B cell (primary cell): ENCODE data around the gene LSP1. TPM values are rescaled to one million over a fixed set of nuclear protein-coding genes. Genes with fewer than 3 reads are reported as not detected.
A peak's percentile ranks its signal among the peaks of the same experiment; 100 is the strongest.

Source experiments
- ATAC-seq: fragments of 200-7000 bp; cut with Tn5 transposase; one replicate; pipeline ENCODE4 v1.10.0; 2021; ENCODE audit warnings: low read depth, mild to moderate bottlenecking, moderate number of reproducible peaks, moderate library complexity
- CTCF ChIA-PET: fragments of 350-600 bp; sonication (Branson Sonifier 250); formaldehyde crosslinking; loops from one replicate; lab custom pipeline; 2021; ENCODE audit warnings: antibody characterized with exemption, inconsistent platforms; lab: Charles Lee
- POLR2A ChIA-PET: fragments of 350-600 bp; sonication (Branson Sonifier 250); formaldehyde crosslinking; loops from one replicate; lab custom pipeline; 2021; ENCODE audit warnings: antibody characterized with exemption; lab: Charles Lee
- DNase-seq: peaks from one replicate; pipeline ENCODE4 v3.0.0; 2013
- H2AFZ ChIP-seq: 2 replicates; pipeline ENCODE4 v1.6.1; 2012; ENCODE audit warnings: mild to moderate bottlenecking, low read depth, low read length; ENCODE audit not compliant: insufficient read depth, poor library complexity, severe bottlenecking
- H3K27ac ChIP-seq, 2 donors: 1 replicate in 1 of 2; 2 replicates in 1 of 2; pipeline ENCODE4 v1.5.1; 2012 to 2013; ENCODE audit warnings: low read length in 2 of 2, mild to moderate bottlenecking in 2 of 2, moderate library complexity in 1 of 2
- H3K27me3 ChIP-seq, 4 experiments: fragments of 200-600 bp in 1 of 4; sonication (generic) in 1 of 4; replicated peaks in 1 of 4; 1 replicate in 2 of 4; 2 replicates in 2 of 4; pipeline versions ENCODE4 v1.6.1 to v1.7.0; 2013 to 2016; ENCODE audit warnings: low read length in 3 of 4, mild to moderate bottlenecking in 2 of 4, mixed read lengths in 1 of 4, moderate library complexity in 1 of 4; ENCODE audit not compliant: insufficient read depth in 4 of 4, control insufficient read depth in 3 of 4; ENCODE audit errors: control extremely low read depth in 1 of 4
- H3K36me3 ChIP-seq, 2 experiments: replicated peaks in 1 of 2; 1 replicate in 1 of 2; 2 replicates in 1 of 2; pipeline versions ENCODE4 v1.6.1 to v1.7.1; 2013; ENCODE audit warnings: low read length in 1 of 2; ENCODE audit not compliant: insufficient read depth in 2 of 2, control insufficient read depth in 1 of 2; ENCODE audit errors: control extremely low read depth in 1 of 2, extremely low read depth in 1 of 2
- H3K4me1 ChIP-seq, 2 donors: fragments of 200-600 bp in 1 of 2; sonication (generic) in 1 of 2; 1 replicate in 1 of 2; 2 replicates in 1 of 2; pipeline versions ENCODE4 v1.5.1 to v1.6.1; 2013 to 2017; ENCODE audit warnings: low read length in 2 of 2; ENCODE audit not compliant: control insufficient read depth in 2 of 2, insufficient read depth in 2 of 2
- H3K4me2 ChIP-seq: replicated peaks from 2 replicates; pipeline ENCODE3; 2012; ENCODE audit warnings: mild to moderate bottlenecking, low read depth, low read length; ENCODE audit not compliant: poor library complexity, severe bottlenecking
- H3K4me3 ChIP-seq, 5 experiments: fragments of 200-600 bp in 1 of 5; sonication (generic) in 1 of 5; 1 replicate in 3 of 5; 2 replicates in 2 of 5; pipeline versions ENCODE4 v1.5.1 to v1.7.0; 2011 to 2016; ENCODE audit warnings: low read length in 4 of 5, mild to moderate bottlenecking in 4 of 5, low read depth in 2 of 5, control low read depth in 1 of 5, moderate library complexity in 1 of 5; ENCODE audit not compliant: insufficient read depth in 1 of 5; ENCODE audit errors: control extremely low read depth in 1 of 5, extremely low read depth in 1 of 5
- H3K79me2 ChIP-seq: fragments of 200-600 bp; sonication (generic); one replicate; pipeline ENCODE4 v1.6.0; 2016; ENCODE audit warnings: low read length; ENCODE audit not compliant: control insufficient read depth, insufficient read depth
- H3K9ac ChIP-seq: fragments of 200-600 bp; sonication (generic); 2 replicates; pipeline ENCODE4 v1.6.1; 2017; ENCODE audit warnings: mild to moderate bottlenecking, low read length, moderate library complexity
- H3K9me3 ChIP-seq, 3 donors: one replicate each; pipeline versions ENCODE4 v1.6.1 to v1.7.1; 2013; ENCODE audit warnings: low read length in 2 of 3; ENCODE audit not compliant: control insufficient read depth in 2 of 3, insufficient read depth in 1 of 3; ENCODE audit errors: control extremely low read depth in 1 of 3
- H4K20me1 ChIP-seq: 2 replicates; pipeline ENCODE4 v1.6.0; 2012; ENCODE audit warnings: mild to moderate bottlenecking, low read length; ENCODE audit not compliant: insufficient read depth, control insufficient read depth, poor library complexity, severe bottlenecking
- H3K27ac Mint-ChIP-seq: one replicate; pipeline ENCODE4 v1.8.0; 2021; ENCODE audit warnings: mixed read lengths
- H3K27me3 Mint-ChIP-seq: one replicate; pipeline ENCODE4 v1.8.0; 2021; ENCODE audit warnings: mixed read lengths
- H3K4me1 Mint-ChIP-seq: one replicate; pipeline ENCODE4 v1.8.0; 2021; ENCODE audit warnings: mixed read lengths
- H3K4me3 Mint-ChIP-seq: one replicate; pipeline ENCODE4 v1.8.0; 2021; ENCODE audit warnings: mixed read lengths
- H3K9me3 Mint-ChIP-seq: one replicate; pipeline ENCODE4 v1.8.0; 2022; ENCODE audit warnings: mixed read lengths; ENCODE audit not compliant: insufficient read depth
- CTCF ChIP-seq: fragments of 200-600 bp; IDR thresholded peaks from one replicate; pipeline ENCODE4 v1.8.0; 2022; ENCODE audit warnings: antibody characterized with exemption, mild to moderate bottlenecking
- EZH2 ChIP-seq: IDR thresholded peaks from 2 replicates; pipeline ENCODE4 v1.6.1; 2012; ENCODE audit warnings: borderline replicate concordance, low read depth, mild to moderate bottlenecking, moderate library complexity, low read length; ENCODE audit not compliant: insufficient read depth, poor library complexity, severe bottlenecking
- WGBS: methylation state at CpG from one replicate; pipeline ENCODE4 v1.1.5; 2013; ENCODE audit warnings: missing lambda C conversion rate; ENCODE audit not compliant: insufficient coverage; 5-methylcytosine and 5-hydroxymethylcytosine counted together
- intact Hi-C: fragments of 100-400 bp; cut with micrococcal nuclease; formaldehyde crosslinking; loops from one replicate; pipeline ENCODE4 v1.10.0; 2022
- polyA plus RNA-seq: library from polyadenylated mRNA; depleted of rRNA; stranded (reverse); fragments of >200 nt; gene quantifications from 2 replicates; pipeline ENCODE4 v1.2.3, GENCODE V29; 2012
- total RNA-seq, 2 donors: library from RNA; stranded (reverse); fragments of 120-200 nt in 1 of 2; gene quantifications; 1 replicate in 1 of 2; 2 replicates in 1 of 2; pipeline versions ENCODE4 v1.2.3 to v1.2.4, GENCODE V29; 2013 to 2022

The LSP1 gene
- total and polyA plus RNA-seq, 2 donors (not counting 1 experiment from before 2014, with no cell fraction given) = 249 to 446 TPM

GRCh38 chr11:1881442-1882264 lies 28.8 kb downstream of the LSP1 start:
- Histone ChIP-seq H3K4me3 (no peak overlapping the region), H3K27me3 (no peaks in the 10 kb centered on the region), H2AFZ (no peak overlapping the region), H3K36me3 (peaks cover 13 to 62% of the 10 kb centered on the region in 2 experiments), H3K4me1 (peaks cover 32 to 52% of the 10 kb centered on the region in 2 donors), H3K27ac (peak overlapping the region; percentile 15 to 72), H3K79me2 (peaks cover 36% of the 10 kb centered on the region), H3K4me2 (peak overlapping the region; percentile 61), H3K9me3 (no peaks in the 10 kb centered on the region), H3K9ac (no peak overlapping the region), H4K20me1 (peaks cover 98% of the 10 kb centered on the region)
- H3K4me3 Mint-ChIP-seq = peak overlapping the region; percentile 34
- TF ChIP-seq EZH2 (no peak), CTCF (no peak)
- H3K9me3 Mint-ChIP-seq = no peaks in the 10 kb centered on the region
- H3K4me1 Mint-ChIP-seq = peaks cover 42% of the 10 kb centered on the region
- DNase-seq (peak; percentile 68), ATAC-seq (peak; percentile 60)
- CTCF ChIA-PET = interaction anchor here (0.7 to 3.3 kb wide), 29 partner anchors 9 to 270 kb away, joined by 3 to 104 read pairs (median 5); partner anchors contain the start of genes H19, LSP1 and TNNI2
- intact Hi-C loops = loop anchor here (1.0 to 5.0 kb wide), 4 partner anchors 29 to 271 kb away; partner anchors contain the start of genes LSP1 and TNNT3
- WGBS = 35% methylated on average over 37 of the region's 43 CpGs
- H3K27me3 Mint-ChIP-seq = no peaks in the 10 kb centered on the region
- peak overlapping the region; percentile 75 for H3K27ac Mint-ChIP-seq
- POLR2A ChIA-PET = interaction anchor here (0.7 to 2.8 kb wide), 8 partner anchors 9 to 117 kb away, joined by 3 to 9 read pairs (median 6); partner anchors contain the start of genes PRR33 and TNNI2
